Measurements from ENCODE around the gene LDLRAP1. TPM values are rescaled to one million over a fixed set of nuclear protein-coding genes. Genes with fewer than 3 reads are reported as not detected.

Gene LDLRAP1
- total and polyA plus RNA-seq, 7 donors: 5.6 to 12.9 (median 10.5) TPM

DNA sequence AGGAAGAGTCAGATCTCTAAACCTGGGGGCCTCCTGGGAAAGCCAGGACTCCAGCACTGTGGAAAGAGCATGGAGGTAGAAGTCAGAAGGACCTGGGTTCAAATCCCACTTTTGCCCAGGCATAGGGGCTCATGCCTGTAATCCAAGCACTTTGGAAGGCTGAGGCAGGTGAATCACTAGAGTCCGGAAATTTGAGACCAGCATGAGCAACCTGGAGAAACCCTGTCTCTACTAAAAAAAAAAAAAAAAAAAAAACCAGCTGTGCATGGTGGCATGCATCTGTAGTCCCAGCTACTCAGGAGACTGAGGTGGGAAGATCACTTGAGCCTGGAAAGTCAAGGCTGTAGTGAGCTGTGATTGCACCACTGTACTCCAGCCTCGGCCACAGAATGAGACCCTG is 31.8 kb downstream of the LDLRAP1 start:
- DNase-seq (no peak), ATAC-seq (no peak)
- TF ChIP-seq, protein P1, sequence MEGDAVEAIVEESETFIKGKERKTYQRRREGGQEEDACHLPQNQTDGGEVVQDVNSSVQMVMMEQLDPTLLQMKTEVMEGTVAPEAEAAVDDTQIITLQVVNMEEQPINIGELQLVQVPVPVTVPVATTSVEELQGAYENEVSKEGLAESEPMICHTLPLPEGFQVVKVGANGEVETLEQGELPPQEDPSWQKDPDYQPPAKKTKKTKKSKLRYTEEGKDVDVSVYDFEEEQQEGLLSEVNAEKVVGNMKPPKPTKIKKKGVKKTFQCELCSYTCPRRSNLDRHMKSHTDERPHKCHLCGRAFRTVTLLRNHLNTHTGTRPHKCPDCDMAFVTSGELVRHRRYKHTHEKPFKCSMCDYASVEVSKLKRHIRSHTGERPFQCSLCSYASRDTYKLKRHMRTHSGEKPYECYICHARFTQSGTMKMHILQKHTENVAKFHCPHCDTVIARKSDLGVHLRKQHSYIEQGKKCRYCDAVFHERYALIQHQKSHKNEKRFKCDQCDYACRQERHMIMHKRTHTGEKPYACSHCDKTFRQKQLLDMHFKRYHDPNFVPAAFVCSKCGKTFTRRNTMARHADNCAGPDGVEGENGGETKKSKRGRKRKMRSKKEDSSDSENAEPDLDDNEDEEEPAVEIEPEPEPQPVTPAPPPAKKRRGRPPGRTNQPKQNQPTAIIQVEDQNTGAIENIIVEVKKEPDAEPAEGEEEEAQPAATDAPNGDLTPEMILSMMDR (IDR thresholded peaks at IDR 0.05): no peak
- Histone ChIP-seq H3K4me1 (peaks cover 7% of the 10 kb centered on the region), H3K9me3 (no peaks in the 10 kb centered on the region), H3K27ac (no peak overlapping the region), H3K4me3 (no peak overlapping the region), H3K27me3 (ENCODE audit: insufficient read depth in 3 of 3, low read length in 2 of 3) (no peaks in the 10 kb centered on the region), H3K36me3 (ENCODE audit: insufficient read depth in 1 of 2, low read depth in 1 of 2) (no peaks in the 10 kb centered on the region)
- intact Hi-C loops (cut with DNase I): no loop called here
- 87 to 89% (median 88%) methylated on average over 2 of the region's 2 CpGs for WGBS, 3 donors

DNA sequence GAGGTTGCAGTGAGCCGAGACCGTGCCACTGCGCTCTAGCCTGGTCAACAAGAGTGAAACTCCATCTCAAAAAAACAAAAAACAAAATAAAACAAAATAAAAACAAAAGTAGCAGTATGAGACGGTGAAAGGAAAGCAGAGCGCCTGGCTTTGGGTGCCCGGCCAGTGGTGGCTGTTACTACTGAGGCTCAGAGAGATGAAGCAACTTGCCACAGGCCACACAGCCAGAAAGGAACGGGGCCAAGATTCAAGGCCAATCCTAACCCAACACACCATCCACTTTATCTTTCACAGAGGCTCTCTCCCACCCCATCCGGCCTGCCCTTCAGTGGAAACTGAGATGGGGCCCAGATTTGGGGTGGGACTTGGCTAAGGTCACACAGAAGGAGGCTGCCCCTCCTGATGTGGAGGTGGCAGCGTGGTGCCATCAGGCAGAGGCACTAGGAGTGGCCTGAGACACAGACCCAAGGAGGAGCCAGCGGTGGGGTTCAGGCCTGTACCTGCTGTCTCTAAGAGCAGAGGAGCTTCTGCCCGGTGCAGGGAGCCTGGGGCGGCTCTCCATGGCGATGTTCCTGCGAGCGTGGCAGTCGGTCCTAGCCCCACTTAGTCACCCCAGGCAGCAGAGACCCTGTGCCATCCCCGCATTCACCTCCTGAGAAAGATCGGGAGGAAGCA is 33.2 kb downstream of the LDLRAP1 start:
- no peak overlapping the region for H3K27ac ChIP-seq
- intact Hi-C loops (cut with DNase I): no loop called here
- ATAC-seq: no peak
- H3K4me3 ChIP-seq: no peak overlapping the region
- H3K9me3 ChIP-seq: no peaks in the 10 kb centered on the region
- DNase-seq: no peak
- H3K4me1 ChIP-seq: peaks cover 6% of the 10 kb centered on the region
- TF ChIP-seq, protein P1 (IDR thresholded peaks at IDR 0.05): no peak
- no peaks in the 10 kb centered on the region for H3K27me3 ChIP-seq (ENCODE audit: insufficient read depth in 3 of 3, low read length in 2 of 3)
- H3K36me3 ChIP-seq (ENCODE audit: insufficient read depth in 1 of 2, low read depth in 1 of 2): no peaks in the 10 kb centered on the region
- 90 to 96% (median 93%) methylated on average over 18 of the region's 18 CpGs for WGBS, 3 donors

DNA sequence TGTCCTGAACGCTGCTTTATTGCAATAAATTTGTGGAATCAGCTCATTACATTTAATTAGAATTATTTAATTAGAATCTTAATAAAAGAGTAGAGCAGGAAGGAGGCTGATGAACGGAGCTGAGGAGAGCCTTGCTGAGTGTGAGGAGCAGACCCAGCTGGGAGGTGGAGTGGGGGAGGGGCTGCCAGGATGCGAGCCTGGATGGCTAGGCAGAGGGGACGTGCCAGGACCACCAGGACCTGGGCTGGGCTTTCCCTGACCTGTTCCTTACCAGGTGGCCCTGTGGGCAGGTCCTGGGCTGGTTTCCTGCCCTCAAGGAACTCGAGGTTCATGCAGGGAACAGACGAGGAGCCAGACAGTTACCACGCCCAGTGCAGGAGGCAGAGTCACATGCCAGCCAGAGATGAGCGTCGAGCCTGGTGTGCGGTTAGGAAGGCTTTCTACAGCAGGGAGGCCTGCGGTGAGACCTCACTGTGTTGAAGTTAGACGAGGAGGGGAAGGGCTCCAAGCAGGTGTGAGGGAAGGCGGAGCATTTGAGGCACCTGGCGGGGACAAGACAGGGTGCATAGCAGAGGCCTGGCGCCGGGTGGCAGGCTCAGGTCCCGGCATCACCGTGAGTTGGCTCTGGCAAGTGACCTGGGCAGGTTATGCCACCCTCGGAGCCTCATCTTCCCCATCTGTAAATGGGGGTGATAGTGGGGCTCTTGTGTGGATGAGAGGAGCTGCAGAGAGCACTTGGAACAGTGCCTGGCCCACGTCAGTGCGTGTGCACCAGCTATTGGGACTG is 33.9 kb downstream of the LDLRAP1 start:
- Histone ChIP-seq H3K9me3 (no peaks in the 10 kb centered on the region), H3K4me1 (peaks cover 2% of the 10 kb centered on the region), H3K4me3 (no peak overlapping the region), H3K27me3 (ENCODE audit: insufficient read depth in 3 of 3, low read length in 2 of 3) (no peaks in the 10 kb centered on the region), H3K27ac (no peak overlapping the region), H3K36me3 (ENCODE audit: insufficient read depth in 1 of 2, low read depth in 1 of 2) (no peaks in the 10 kb centered on the region)
- TF ChIP-seq, protein P1 (IDR thresholded peaks at IDR 0.05): no peak
- intact Hi-C loops (cut with DNase I): no loop called here
- ATAC-seq (no peak), DNase-seq (no peak)
- WGBS, 3 donors: 85 to 88% (median 87%) methylated on average over 20 to 21 of the region's 21 CpGs

DNA sequence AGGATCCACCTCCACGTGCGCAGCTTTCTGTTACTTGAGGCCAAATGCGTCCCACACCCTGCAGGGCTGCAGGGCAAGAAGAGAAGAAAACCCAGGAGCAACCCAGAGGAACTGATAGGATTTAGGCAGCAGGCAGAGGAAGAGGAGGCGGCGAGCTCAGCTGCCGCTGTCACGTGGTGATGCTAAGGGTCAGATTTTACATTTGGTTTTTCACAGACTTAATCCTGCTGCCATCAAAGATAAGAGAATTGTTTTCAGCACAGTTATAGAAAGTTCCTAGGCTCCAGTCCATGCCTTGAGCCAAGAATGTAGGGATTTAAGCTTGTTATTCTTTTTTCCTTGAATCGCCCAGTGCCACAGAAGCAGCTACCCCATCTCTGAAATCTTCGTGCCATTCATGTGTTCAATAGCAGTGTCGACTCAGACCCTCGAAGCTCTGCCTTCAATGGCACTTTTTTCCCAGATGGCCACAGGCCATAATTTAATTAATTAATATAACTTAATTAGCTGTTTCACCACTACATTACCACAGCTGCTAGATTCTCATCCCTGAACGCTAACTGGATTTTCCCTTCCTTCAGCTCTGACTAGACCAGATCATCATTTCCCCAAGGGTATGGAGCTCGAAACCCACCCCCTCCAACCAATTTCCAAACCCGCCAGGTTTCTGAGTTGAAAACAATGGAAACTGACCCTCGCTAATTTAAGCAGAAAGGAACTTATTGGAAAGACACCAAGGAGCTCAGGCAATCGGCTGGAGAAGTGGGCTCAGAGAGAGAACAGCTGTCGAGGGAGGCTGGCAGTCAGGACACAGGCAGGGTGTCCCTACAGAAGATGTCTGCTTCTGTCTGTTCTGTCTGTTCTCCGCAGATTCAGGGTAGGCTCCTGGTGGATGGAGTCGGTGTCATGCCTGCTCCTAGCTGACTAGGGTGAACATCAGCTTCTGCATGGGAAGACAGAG is 36.2 kb downstream of the LDLRAP1 start:
- Histone ChIP-seq H3K4me3 (no peak overlapping the region), H3K4me1 (peaks cover 8% of the 10 kb centered on the region), H3K36me3 (ENCODE audit: insufficient read depth in 1 of 2, low read depth in 1 of 2) (no peaks in the 10 kb centered on the region), H3K27me3 (ENCODE audit: insufficient read depth in 3 of 3, low read length in 2 of 3) (no peaks in the 10 kb centered on the region), H3K9me3 (no peaks in the 10 kb centered on the region), H3K27ac (no peak overlapping the region)
- WGBS, 3 donors: 49 to 60% (median 50%) methylated on average over 19 of the region's 19 CpGs
- TF ChIP-seq, protein P1 (IDR thresholded peaks at IDR 0.05): no peak
- intact Hi-C loops (cut with DNase I): no loop called here
- no peak for ATAC-seq
- DNase-seq: no peak
